Measurements from ENCODE around the gene CHD5. TPM values are rescaled to one million over a fixed set of nuclear protein-coding genes. Genes with fewer than 3 reads are reported as not detected.

CHD5 gene
- total RNA-seq, 1 experiment from 2014 or later, result 6.1 TPM

- TF ChIP-seq, protein P1, sequence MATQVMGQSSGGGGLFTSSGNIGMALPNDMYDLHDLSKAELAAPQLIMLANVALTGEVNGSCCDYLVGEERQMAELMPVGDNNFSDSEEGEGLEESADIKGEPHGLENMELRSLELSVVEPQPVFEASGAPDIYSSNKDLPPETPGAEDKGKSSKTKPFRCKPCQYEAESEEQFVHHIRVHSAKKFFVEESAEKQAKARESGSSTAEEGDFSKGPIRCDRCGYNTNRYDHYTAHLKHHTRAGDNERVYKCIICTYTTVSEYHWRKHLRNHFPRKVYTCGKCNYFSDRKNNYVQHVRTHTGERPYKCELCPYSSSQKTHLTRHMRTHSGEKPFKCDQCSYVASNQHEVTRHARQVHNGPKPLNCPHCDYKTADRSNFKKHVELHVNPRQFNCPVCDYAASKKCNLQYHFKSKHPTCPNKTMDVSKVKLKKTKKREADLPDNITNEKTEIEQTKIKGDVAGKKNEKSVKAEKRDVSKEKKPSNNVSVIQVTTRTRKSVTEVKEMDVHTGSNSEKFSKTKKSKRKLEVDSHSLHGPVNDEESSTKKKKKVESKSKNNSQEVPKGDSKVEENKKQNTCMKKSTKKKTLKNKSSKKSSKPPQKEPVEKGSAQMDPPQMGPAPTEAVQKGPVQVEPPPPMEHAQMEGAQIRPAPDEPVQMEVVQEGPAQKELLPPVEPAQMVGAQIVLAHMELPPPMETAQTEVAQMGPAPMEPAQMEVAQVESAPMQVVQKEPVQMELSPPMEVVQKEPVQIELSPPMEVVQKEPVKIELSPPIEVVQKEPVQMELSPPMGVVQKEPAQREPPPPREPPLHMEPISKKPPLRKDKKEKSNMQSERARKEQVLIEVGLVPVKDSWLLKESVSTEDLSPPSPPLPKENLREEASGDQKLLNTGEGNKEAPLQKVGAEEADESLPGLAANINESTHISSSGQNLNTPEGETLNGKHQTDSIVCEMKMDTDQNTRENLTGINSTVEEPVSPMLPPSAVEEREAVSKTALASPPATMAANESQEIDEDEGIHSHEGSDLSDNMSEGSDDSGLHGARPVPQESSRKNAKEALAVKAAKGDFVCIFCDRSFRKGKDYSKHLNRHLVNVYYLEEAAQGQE (IDR thresholded peaks at IDR 0.05; ENCODE audit: low read depth), result no peak
These were observed 451 bp downstream of the CHD5 start (continued) for GRCh38 chr1:6179564-6180175.

DNA sequence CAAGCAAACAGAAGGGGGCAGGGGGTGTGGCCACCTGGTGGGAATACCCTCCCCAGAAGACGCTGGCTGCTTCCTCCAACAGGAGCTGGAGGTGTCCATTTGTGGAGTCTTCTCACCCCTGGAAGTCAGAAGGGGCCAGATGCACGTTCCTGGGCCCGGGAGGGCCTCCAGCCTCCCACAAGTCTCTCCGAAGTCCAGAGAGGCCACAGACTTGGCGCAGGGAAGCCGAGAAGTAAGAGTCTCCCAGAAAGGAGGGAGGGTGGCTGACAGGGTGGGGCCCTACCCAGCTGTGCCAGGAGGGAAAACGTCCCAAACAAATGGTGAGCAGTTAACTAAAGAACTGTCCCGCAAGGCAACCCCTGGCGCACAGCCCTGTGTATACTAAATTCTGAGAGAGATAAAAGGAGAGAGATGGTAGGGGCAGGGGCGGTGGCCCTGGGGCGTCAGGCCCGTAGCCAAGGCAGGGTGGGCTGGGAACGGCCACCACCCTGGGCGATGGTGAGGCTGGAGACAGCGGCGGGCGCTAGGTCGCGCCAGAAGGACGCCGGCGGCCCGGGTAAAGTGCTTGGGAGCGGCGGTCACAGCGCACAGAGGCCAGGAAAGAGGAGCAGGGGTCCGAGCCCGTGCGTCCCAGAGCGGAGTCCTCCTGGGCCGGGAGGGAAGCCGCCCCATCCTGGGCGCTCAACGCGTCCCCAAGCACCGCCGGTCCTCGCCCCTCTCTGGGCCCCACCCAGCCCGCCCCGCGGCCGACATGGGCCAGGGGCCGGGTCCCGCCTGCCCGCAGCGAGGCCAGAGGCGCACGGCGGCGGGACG, 1.2 kb downstream of the CHD5 start:
- Histone ChIP-seq H3K9ac (ENCODE audit: low read length) (peak overlapping the region; percentile 17; the same call in 1 of the 2 replicates), H3K27me3 (ENCODE audit: insufficient read depth, low read length) (no peaks in the 10 kb centered on the region), H2AFZ (ENCODE audit: low read depth, low read length, poor library complexity, severe bottlenecking) (no peak overlapping the region), H3K4me3 (replicated peaks in 1 of 2; ENCODE audit: low read depth in 1 of 2, low read length in 2 of 2) (peak overlapping the region; percentile 20 to 40), H3K36me3 (ENCODE audit: control insufficient read depth in 1 of 2, insufficient read depth in 2 of 2, low read length in 2 of 2) (no peaks in the 10 kb centered on the region), H3K9me3 (ENCODE audit: control insufficient read depth in 1 of 2, insufficient read depth in 1 of 2, low read depth in 1 of 2, low read length in 2 of 2) (no peaks in the 10 kb centered on the region), H3K9me2 (ENCODE audit: insufficient read depth) (no peaks in the 10 kb centered on the region), H3K4me2 (ENCODE audit: low read length) (peak overlapping the region; percentile 62), H4K20me1 (ENCODE audit: insufficient read depth) (no peaks in the 10 kb centered on the region), H3K4me1 (ENCODE audit: control insufficient read depth in 1 of 2, insufficient read depth in 2 of 2, low read length in 2 of 2) (peaks cover 12 to 23% of the 10 kb centered on the region in 2 experiments), H3K27ac (ENCODE audit: low read depth, low read length) (peak overlapping the region; percentile 15; the same call in 1 of the 2 replicates), H3K79me2 (ENCODE audit: insufficient read depth, low read length) (no peaks in the 10 kb centered on the region)
- CTCF ChIA-PET, result interaction anchor here (0.8 kb wide), 1 partner anchor 66 kb away, joined by 3 read pairs; no protein-coding TSS in a partner anchor
- ATAC-seq (peak; percentile 2; the same call in 1 of the 2 replicates), DNase-seq (ENCODE audit: low read depth, low spot score) (no peak)
- intact Hi-C loops (cut with micrococcal nuclease), result no loop called here
- POLR2A ChIA-PET, result interaction anchor here (0.8 kb wide), 1 partner anchor 26 kb away, joined by 3 read pairs; no protein-coding TSS in a partner anchor
- no TSS peak for BruUV-seq (replicated peaks)
- RAD21 ChIA-PET (ENCODE audit: low non-redundant PET in 1 of 2, low total read pairs in 2 of 2, uncharacterized antibody in 2 of 2, unreplicated experiment in 2 of 2), result no interaction called here
- TF ChIP-seq TCF7L2 (IDR thresholded peaks at IDR 0.05; ENCODE audit: borderline replicate concordance, extremely low read depth, insufficient read depth, insufficient read length) (no peak), ZBTB33 (IDR thresholded peaks at IDR 0.05; ENCODE audit: extremely low read depth, insufficient replicate concordance, low read length) (no peak), RAD21 (IDR thresholded peaks at IDR 0.05; ENCODE audit: low read depth) (no peak), MAX (IDR thresholded peaks at IDR 0.05) (no peak), SP1 (IDR thresholded peaks at IDR 0.05; ENCODE audit: low read depth) (no peak), SIN3A (IDR thresholded peaks at IDR 0.05; ENCODE audit: low read depth) (no peak), EZH2 (IDR thresholded peaks at IDR 0.05) (no peak), CBX3 (IDR thresholded peaks at IDR 0.05; ENCODE audit: low read depth) (no peak), ELF1 (IDR thresholded peaks at IDR 0.05; ENCODE audit: borderline replicate concordance, low read depth) (no peak)
- TF ChIP-seq, protein P2, sequence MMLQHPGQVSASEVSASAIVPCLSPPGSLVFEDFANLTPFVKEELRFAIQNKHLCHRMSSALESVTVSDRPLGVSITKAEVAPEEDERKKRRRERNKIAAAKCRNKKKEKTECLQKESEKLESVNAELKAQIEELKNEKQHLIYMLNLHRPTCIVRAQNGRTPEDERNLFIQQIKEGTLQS (IDR thresholded peaks at IDR 0.05), result no peak
- TF ChIP-seq, protein P1 (IDR thresholded peaks at IDR 0.05; ENCODE audit: low read depth), result no peak
